Caki2 (cell line): Measurements from ENCODE around the gene TNFRSF19. TPM values are rescaled to one million over a fixed set of nuclear protein-coding genes. Genes with fewer than 3 reads are reported as not detected.

Source experiments
- DNase-seq: peaks from one replicate; pipeline ENCODE4 v3.0.0-alpha.2; 2015; ENCODE audit warnings: low read depth
- in situ Hi-C: cut with HindIII; loops from 2 replicates; pipeline ENCODE4 v1.10.0; 2016; ENCODE audit warnings: low sequenced_read_pairs, low pct_unique_long_range_greater_than_20kb, mixed read lengths
- total RNA-seq: library from RNA; depleted of rRNA; stranded (reverse); fragments of >200 nt; shearing (Covaris generic); gene quantifications from 2 replicates; pipeline ENCODE4 v1.2.3, GENCODE V29; 2014; ENCODE audit warnings: low replicate concordance

TNFRSF19 gene
- total RNA-seq, 1 experiment from 2014 or later: 2.3 TPM

DNA sequence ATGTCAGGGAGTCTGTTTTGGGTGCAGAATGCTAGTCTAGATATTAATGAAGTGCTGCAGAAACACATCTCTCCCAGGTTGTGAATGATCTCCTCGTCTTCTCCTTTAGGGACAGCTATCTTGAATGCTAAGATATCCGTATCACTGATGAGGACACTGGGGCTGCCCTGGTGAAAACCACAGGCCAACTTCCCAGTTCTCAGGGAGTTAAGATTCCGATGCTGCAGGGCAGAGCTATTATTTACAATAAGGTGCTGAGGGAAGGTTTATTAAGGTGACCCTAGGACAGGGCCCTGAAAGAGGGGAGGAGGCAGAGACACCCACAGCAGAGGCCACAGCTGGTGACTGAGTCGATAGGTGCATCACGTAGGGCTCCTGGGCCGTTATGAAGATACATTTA, 66.1 kb downstream of the TNFRSF19 start:
- DNase-seq: no peak
- in situ Hi-C loops: no loop called here

DNA sequence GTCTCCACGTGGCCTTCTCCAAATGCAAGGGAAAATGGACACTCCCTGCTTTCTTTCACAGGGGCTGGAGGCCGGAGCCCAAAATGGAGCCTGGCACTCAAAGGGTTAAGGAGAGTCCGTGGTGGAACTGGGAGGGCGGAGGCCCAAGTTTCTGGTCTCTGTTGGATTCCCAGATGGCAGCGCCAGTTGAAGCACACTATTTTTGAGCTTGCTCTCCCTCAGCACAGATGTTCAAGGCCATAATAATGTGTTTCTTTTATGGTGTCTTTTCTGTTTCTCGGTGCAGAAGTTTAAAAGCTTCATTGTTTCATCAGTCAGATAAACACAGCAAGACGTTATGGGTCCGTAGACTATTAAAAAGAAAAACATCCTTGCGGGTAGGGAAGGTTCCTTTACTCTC, 67.6 kb downstream of the TNFRSF19 start:
- no peak for DNase-seq
- in situ Hi-C loops: no loop called here

GRCh38 chr13:23639674-23640073, 69.5 kb downstream of the TNFRSF19 start:
- DNase-seq: no peak
- in situ Hi-C loops: no loop called here

GRCh38 chr13:23642110-23642509, 71.9 kb downstream of the TNFRSF19 start:
- DNase-seq: no peak
- in situ Hi-C loops: no loop called here

DNA sequence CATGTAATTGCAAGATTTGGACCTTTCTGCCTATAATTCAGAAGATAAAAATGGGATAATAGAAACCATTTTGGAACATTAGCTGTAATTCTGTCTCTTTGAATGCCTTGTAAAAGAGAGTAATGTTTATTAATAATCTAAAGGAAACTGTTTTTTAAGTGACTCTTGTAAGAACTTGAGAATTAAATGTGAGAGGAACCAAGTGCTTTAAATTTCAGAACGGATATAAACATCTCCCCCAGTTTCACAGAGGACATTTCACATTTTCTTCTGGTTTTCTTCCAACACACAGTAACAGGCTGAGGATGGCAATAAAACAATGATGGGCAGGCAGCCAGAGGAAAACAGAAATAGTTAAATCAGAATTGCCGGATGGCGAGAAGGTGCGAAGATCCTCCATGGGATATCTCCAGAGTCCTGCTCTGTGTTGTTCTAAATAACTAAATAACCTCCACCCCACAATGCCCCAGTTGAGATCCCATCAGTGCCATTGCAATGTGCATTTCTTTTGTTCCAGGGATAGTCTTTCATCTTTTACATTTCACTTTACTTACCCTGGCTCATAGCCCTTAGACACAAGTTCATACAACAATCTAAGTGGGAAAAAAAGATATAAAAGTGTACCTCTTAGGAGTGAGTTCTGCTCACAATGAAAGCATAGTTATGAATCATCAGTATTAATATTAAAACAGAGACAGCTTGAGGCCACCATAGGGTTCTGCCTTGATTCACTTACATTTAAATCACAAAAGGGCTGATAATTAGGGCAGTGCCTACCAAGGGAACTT, 73.3 kb downstream of the TNFRSF19 start:
- in situ Hi-C loops: no loop called here
- DNase-seq: no peak

DNA sequence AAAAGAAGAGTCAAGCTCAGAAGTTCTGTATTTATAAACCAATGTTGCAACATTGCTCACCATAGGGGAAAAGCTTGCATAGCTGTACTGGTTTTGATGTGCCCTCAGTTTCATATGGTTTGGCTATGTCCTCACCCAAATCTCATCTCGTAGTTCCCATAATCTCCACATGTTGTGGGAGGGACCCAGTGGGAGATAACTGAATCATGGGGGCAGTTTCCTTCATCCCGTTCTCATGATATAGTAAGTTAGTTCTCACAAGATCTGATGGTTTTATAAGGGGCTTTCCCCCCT, 73.9 kb downstream of the TNFRSF19 start:
- in situ Hi-C loops: no loop called here
- no peak for DNase-seq

DNA sequence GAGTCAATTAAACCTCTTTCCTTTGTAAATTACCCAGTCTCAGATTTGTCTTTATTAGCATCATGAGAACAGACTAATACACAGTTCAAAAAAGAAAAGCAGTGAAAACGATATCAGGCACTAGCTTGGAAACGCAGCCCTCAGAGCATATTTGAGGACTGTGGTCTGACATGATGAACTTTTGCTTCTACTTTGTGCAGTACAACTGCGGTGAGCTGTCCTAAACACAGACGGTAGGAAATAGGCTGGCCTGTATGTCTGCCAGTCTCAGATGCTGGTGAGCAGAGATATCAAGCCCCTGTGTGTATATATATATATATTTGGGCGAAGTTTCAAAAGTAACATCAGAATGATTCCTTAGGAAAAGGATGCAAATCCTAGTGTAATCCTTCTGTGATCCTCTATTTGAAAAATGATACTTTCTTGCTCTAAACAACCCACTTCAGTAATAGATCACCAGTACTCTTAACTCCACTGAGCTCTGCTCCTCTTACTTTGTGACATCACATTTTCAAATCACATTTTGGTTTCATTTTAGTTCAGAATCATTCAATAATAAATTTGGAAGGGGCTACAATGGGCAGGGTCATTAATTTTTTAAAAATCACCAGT, 74.4 kb downstream of the TNFRSF19 start:
- no peak for DNase-seq
- in situ Hi-C loops: no loop called here

DNA sequence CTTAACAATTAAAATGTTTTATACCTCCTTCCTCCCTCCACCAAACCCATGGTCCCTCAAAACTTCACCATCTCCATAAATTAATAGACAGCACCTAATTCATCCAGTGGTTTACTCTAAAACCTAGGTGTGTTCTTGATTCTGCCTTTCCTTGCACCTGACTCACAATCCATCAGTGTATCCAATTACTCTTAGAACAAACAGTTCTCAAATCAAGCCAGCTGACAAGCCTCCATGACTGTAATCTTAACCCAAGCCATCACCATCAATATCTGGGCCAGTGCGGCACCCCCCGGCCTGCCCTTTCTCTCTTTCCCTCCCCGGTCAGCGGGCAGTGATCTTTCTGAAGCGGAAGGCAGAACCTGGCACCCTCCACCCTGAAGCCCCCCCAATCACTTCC, 75.6 kb downstream of the TNFRSF19 start:
- DNase-seq: no peak
- in situ Hi-C loops: no loop called here

- DNase-seq: no peak
- in situ Hi-C loops: no loop called here
Measured at GRCh38 chr13:23651439-23651838, 81.2 kb downstream of the TNFRSF19 start.

DNA sequence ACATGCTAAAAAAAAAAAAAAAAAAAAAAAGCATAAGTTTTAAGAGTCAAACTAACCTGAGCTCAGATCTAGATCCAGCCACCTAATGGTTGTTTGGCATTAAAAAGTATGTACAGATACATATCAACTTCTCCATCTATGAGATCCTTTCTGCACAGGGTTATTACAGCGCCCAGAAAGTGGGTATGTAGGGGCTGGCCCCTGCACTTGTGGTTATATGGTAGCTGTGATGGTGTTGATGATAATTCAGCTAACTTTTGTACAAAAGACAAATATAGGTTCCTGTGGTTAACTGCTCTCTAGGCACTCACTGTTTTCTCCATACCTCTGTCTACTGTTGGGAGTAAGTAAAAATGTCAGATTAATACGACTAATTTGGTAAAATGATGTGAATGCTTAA, 81.7 kb downstream of the TNFRSF19 start:
- in situ Hi-C loops: no loop called here
- no peak for DNase-seq

- in situ Hi-C loops: no loop called here
- no peak for DNase-seq
Measured at GRCh38 chr13:23652909-23653726, 82.9 kb downstream of the TNFRSF19 start.

DNA sequence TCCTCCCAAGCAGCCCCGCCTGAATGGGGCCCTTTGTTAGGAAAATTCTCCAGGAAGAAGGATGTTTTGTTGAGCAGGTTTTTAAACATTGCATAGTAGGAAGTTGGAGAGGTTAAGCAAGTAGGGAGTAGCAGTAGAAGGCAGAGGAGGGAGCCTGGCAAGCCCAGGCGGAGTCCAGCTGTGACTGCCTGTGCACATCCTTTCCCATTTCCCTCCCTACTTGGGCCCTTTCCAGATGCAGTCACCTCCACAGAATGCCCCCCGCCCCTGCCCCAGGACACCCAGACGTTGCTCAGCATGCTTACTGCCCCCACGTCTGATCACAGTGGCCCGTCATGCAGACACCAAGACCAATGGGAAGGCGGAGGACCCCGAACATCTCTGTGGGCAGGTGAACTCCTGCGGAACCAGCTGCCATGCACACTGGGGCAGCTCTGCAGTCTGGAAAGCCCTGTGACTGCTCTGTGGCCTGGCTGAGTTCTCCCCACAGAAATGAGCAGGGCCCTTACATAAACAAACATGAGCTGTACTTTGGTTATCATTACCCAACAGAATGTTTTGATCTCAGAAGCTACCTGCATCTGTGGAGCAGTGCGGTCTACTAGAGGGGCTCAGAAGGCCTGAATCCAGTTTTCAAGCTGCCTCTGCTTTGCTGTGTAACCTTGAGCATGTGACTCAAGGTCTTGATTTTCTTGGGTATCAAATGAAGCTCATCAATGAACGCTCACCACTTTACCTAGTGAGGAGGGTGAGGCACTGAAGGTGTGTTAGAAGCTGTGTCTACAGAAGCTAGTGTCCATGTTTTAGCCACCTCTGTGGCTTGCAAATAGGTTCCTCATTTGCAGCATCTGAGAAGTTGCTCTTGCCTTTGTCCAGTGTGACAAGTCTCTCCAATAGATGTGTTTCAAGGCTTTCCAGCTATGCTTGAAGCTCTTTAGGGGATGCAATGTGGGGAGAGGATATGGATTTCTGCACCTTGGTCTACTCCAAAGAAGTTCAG, 84.2 kb downstream of the TNFRSF19 start:
- DNase-seq: no peak
- in situ Hi-C loops: no loop called here

- no peak for DNase-seq
- in situ Hi-C loops: no loop called here
Measured at GRCh38 chr13:23655321-23655720, 85.1 kb downstream of the TNFRSF19 start.

- in situ Hi-C loops: no loop called here
- DNase-seq: no peak
Measured at GRCh38 chr13:23656637-23657371, 86.6 kb downstream of the TNFRSF19 start.

GRCh38 chr13:23658929-23659541, 88.8 kb downstream of the TNFRSF19 start:
- in situ Hi-C loops: no loop called here
- DNase-seq: no peak

DNA sequence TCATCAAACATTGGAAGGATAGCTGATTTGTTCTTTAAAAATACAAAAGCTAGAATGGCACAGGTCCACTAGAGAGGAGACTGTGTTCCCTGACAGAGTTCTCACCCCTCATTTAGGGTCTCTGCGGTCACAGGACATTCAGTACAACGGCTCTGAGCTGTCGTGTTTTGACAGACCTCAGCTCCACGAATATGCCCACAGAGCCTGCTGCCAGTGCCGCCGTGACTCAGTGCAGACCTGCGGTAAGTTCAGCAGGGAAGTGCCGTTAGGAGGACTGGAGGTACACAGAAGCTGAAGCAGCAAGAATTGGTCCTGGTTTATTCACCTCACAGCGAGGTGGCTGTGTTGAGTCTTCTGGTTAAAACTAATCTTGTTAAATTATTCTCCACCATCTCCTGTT, 90.0 kb downstream of the TNFRSF19 start:
- in situ Hi-C loops: no loop called here
- no peak for DNase-seq

DNA sequence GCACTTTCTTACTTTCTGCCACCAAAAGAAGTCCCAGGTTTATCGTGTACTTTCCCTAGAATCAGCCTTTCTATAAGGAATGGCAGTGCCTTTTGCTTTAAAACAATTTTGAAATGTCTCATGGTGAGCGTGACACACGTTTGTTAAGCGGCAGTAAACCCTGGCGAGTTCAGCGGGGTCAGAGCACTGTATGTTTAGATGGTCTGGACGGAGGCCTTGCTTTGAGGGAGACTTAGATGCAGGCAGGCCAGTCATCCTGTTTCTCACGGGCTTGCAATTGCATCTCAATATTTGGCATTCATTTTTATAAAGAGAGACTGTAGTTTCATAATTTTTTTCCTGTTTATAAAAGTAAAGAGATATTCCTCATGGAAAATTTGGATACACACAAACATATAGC, 96.4 kb downstream of the TNFRSF19 start:
- DNase-seq: no peak
- in situ Hi-C loops: no loop called here
